NCI-H1417 (cell line): ENCODE data around the gene CYP26A1.

Source experiments
- DNase-seq, 3 experiments: peaks; one replicate each; lab custom pipeline; 2025; lab: John Stamatoyannopoulos, UW

The CYP26A1 gene

GRCh38 chr10:93073539-93074146 lies at the start of gene CYP26A1:
Gene CYP26A1 (plus strand): TSS chr10:93073893. CDS start chr10:93073935, 42 bp downstream.
- DNase-seq: peak in 2 of 3 experiments; percentile 74 to 77

- DNase-seq: no peak
Observed at GRCh38 chr10:93026072-93026471, 47.6 kb upstream of the CYP26A1 start.

GRCh38 chr10:93027508-93027907 lies 46.2 kb upstream of the CYP26A1 start:
- no peak for DNase-seq

GRCh38 chr10:93028883-93029282 lies 44.8 kb upstream of the CYP26A1 start:
- no peak for DNase-seq

GRCh38 chr10:93030409-93030808 lies 43.3 kb upstream of the CYP26A1 start:
- DNase-seq: no peak

- no peak for DNase-seq
Observed at GRCh38 chr10:93032105-93032808, 41.4 kb upstream of the CYP26A1 start.

GRCh38 chr10:93032809-93033137 lies 40.9 kb upstream of the CYP26A1 start:
- no peak for DNase-seq

GRCh38 chr10:93034426-93034825 lies 39.3 kb upstream of the CYP26A1 start:
- DNase-seq: no peak

- no peak for DNase-seq
Observed at GRCh38 chr10:93039110-93039509, 34.6 kb upstream of the CYP26A1 start.

GRCh38 chr10:93039721-93040120 lies 34.0 kb upstream of the CYP26A1 start:
- peak in 1 of 3 experiments; percentile 9 for DNase-seq

GRCh38 chr10:93054486-93054885 lies 19.2 kb upstream of the CYP26A1 start:
- DNase-seq: no peak

- DNase-seq: no peak
Observed at GRCh38 chr10:93058139-93058538, 15.6 kb upstream of the CYP26A1 start.

GRCh38 chr10:93059975-93060886 lies 13.5 kb upstream of the CYP26A1 start, which contains the start of gene CYP26C1:
Gene CYP26C1 (plus strand): TSS chr10:93060798. CDS start chr10:93061264, 466 bp downstream.
- DNase-seq: no peak

- no peak for DNase-seq
Observed at GRCh38 chr10:93060887-93061593, 12.7 kb upstream of the CYP26A1 start.

GRCh38 chr10:93061594-93062513 lies 11.8 kb upstream of the CYP26A1 start:
- DNase-seq: no peak

GRCh38 chr10:93062514-93063143 lies 11.1 kb upstream of the CYP26A1 start:
- no peak for DNase-seq

- no peak for DNase-seq
Observed at GRCh38 chr10:93063144-93063976, 10.3 kb upstream of the CYP26A1 start.

GRCh38 chr10:93063977-93064660 lies 9.6 kb upstream of the CYP26A1 start:
- no peak for DNase-seq
